Measurements from ENCODE around the gene LPCAT1. TPM values are rescaled to one million over a fixed set of nuclear protein-coding genes. Genes with fewer than 3 reads are reported as not detected.

The LPCAT1 gene
- total and polyA plus RNA-seq, 2 of the 13 experiments (the other 11 are each of a cell fraction or from before 2014, with no cell fraction given): 29.8 to 90.6 TPM

- Histone ChIP-seq H3K9me3 (ENCODE audit: low read length) (no peaks in the 10 kb centered on the region), H3K4me2 (ENCODE audit: low read depth, low read length) (no peak overlapping the region), H3K9ac (ENCODE audit: insufficient read depth, low read depth, low read length) (no peak overlapping the region), H3K27ac (ENCODE audit: extremely low read length, insufficient read depth, low read length) (no peak overlapping the region), H3K4me1 (ENCODE audit: insufficient read depth, low read length) (no peaks in the 10 kb centered on the region), H3K27me3 (ENCODE audit: control insufficient read depth in 1 of 2, insufficient read depth in 2 of 2, low read length in 2 of 2) (no peaks in the 10 kb centered on the region), H3K36me3 (replicated peaks in 1 of 2; ENCODE audit: control insufficient read depth in 1 of 2, insufficient read depth in 2 of 2, low read length in 2 of 2) (peaks cover 25 to 44% of the 10 kb centered on the region in 2 experiments), H2AFZ (ENCODE audit: low read length) (no peak overlapping the region), H3K4me3 (replicated peaks in 1 of 3; ENCODE audit: insufficient read depth in 1 of 3, low read depth in 2 of 3, low read length in 3 of 3) (no peak overlapping the region), H3K79me2 (ENCODE audit: insufficient read depth, low read length) (peaks cover 73% of the 10 kb centered on the region), H4K20me1 (ENCODE audit: insufficient read depth, low read length) (peaks cover 69% of the 10 kb centered on the region)
- POLR2A ChIA-PET: no interaction called here
- FAIRE-seq (no peak), ATAC-seq (no peak), DNase-seq (ENCODE audit: low spot score) (no peak)
- WGBS (ENCODE audit: low lambda C conversion rate): 96% methylated on average over 10 of the region's 10 CpGs
- in situ Hi-C loops (cut with HindIII; ENCODE audit: extremely low pct_ligation_motif_present, low pct_unique_long_range_greater_than_20kb) (loop anchor here (25.0 kb wide), 1 partner anchor 135 kb away; no protein-coding TSS in a partner anchor), intact Hi-C loops (cut with micrococcal nuclease; ENCODE audit: unreplicated experiment) (no loop called here)
- BruUV-seq (replicated peaks): no TSS peak
- TF ChIP-seq ZSCAN29 (CRISPR knock-in tag; conservative IDR thresholded peaks at IDR 0.05) (no peak), RORA (CRISPR knock-in tag; IDR thresholded peaks at IDR 0.05) (no peak), ZIK1 (CRISPR knock-in tag; IDR thresholded peaks at IDR 0.05; ENCODE audit: borderline replicate concordance, low read depth) (no peak), ZFP91 (CRISPR knock-in tag; IDR thresholded peaks at IDR 0.05; ENCODE audit: borderline replicate concordance) (no peak), ZKSCAN5 (CRISPR knock-in tag; IDR thresholded peaks at IDR 0.05) (no peak), FOXC1 (CRISPR knock-in tag; IDR thresholded peaks at IDR 0.05; ENCODE audit: borderline replicate concordance) (no peak), ZFP36L1 (CRISPR knock-in tag; IDR thresholded peaks at IDR 0.05) (no peak), BCL3 (CRISPR knock-in tag; IDR thresholded peaks at IDR 0.05) (no peak), MAFG (CRISPR knock-in tag; IDR thresholded peaks at IDR 0.05) (no peak), GMEB2 (CRISPR knock-in tag; IDR thresholded peaks at IDR 0.05; ENCODE audit: low read depth) (no peak), RFX5 (IDR thresholded peaks at IDR 0.05; ENCODE audit: low read depth, low read length) (no peak), MTF2 (CRISPR knock-in tag; IDR thresholded peaks at IDR 0.05; ENCODE audit: borderline replicate concordance) (no peak), STAT6 (CRISPR knock-in tag; IDR thresholded peaks at IDR 0.05; ENCODE audit: borderline replicate concordance) (no peak), GTF2F1 (IDR thresholded peaks at IDR 0.05; ENCODE audit: low read length) (no peak), CTCF (CRISPR knock-in tag; IDR thresholded peaks at IDR 0.05) (no peak), ISL2 (CRISPR knock-in tag; IDR thresholded peaks at IDR 0.05) (no peak)
- CTCF ChIA-PET (ENCODE audit: low intra/inter-chr PET ratio, low total read pairs): no interaction called here
Observed at GRCh38 chr5:1502737-1503120, 21.0 kb downstream of the LPCAT1 start.

Measured in HepG2 (cell line).